ENCODE measurements around the gene CDHR5. TPM values are rescaled to one million over a fixed set of nuclear protein-coding genes. Genes with fewer than 3 reads are reported as not detected.

Gene CDHR5
- polyA plus RNA-seq, 1 of the 3 experiments (the other 2 are of a cell fraction): not detected

- H3K9me2 ChIP-seq: no peaks in the 10 kb centered on the region
- no peak overlapping the region for H3K4me3 ChIP-seq (ENCODE audit: low read depth in 2 of 2, low read length in 1 of 2)
- H3K27me3 ChIP-seq (ENCODE audit: insufficient read depth): no peaks in the 10 kb centered on the region
- H3K36me3 ChIP-seq (replicated peaks in 1 of 2; ENCODE audit: control insufficient read depth in 1 of 2, insufficient read depth in 2 of 2, low read length in 1 of 2): peaks cover 38 to 91% of the 10 kb centered on the region in 2 experiments
- POLR2A ChIA-PET: interaction anchor here (1.2 kb wide), 1 partner anchor 23 kb away, joined by 3 read pairs; no protein-coding TSS in a partner anchor
- H3K4me2 ChIP-seq: no peak overlapping the region
- no peak overlapping the region for H2AFZ ChIP-seq (ENCODE audit: low read depth)
- peaks cover 7% of the 10 kb centered on the region; the same call in 1 of the 2 replicates for H3K79me2 ChIP-seq (ENCODE audit: insufficient read depth)
- TF ChIP-seq CHD2 (IDR thresholded peaks at IDR 0.05; ENCODE audit: low read length, partially characterized antibody) (no peak), USF2 (IDR thresholded peaks at IDR 0.05; ENCODE audit: borderline replicate concordance, low read depth, low read length) (no peak), RCOR1 (IDR thresholded peaks at IDR 0.05; ENCODE audit: low read length) (no peak), SMC3 (IDR thresholded peaks at IDR 0.05; ENCODE audit: low read depth, low read length) (no peak), EP300 (IDR thresholded peaks at IDR 0.05; ENCODE audit: borderline replicate concordance in 1 of 2, low read depth in 1 of 2, low read length in 1 of 2) (no peak), NFIC (IDR thresholded peaks at IDR 0.05; ENCODE audit: borderline replicate concordance) (no peak), SIN3A (IDR thresholded peaks at IDR 0.05; ENCODE audit: borderline replicate concordance, low read depth, low read length) (no peak), TEAD4 (IDR thresholded peaks at IDR 0.05; ENCODE audit: borderline replicate concordance, insufficient read depth) (no peak)
- CTCF ChIA-PET: interaction anchor here (0.7 kb wide), 1 partner anchor 19 kb away, joined by 3 read pairs; no protein-coding TSS in a partner anchor
- peaks cover 4 to 14% of the 10 kb centered on the region in 2 experiments; a peak in 1 of 4 replicates for H3K4me1 ChIP-seq (ENCODE audit: control insufficient read depth in 1 of 2, insufficient read depth in 2 of 2, low read depth in 1 of 2, low read length in 1 of 2)
- peaks cover 29% of the 10 kb centered on the region for H4K20me1 ChIP-seq (ENCODE audit: insufficient read depth)
- H3K9me3 ChIP-seq: no peaks in the 10 kb centered on the region
- DNase-seq: no peak
- H3F3A ChIP-seq (replicated peaks; ENCODE audit: insufficient read depth): peaks cover 6% of the 10 kb centered on the region
- no peak overlapping the region for H3K27ac ChIP-seq (ENCODE audit: low read depth in 2 of 2, low read length in 1 of 2)
- 95% methylated on average over 18 of the region's 28 CpGs for WGBS (ENCODE audit: low lambda C conversion rate)
- H3K9ac ChIP-seq: no peak overlapping the region
Observed at GRCh38 chr11:608791-609251, 15.9 kb downstream of the CDHR5 start.

GRCh38 chr11:607971-608659, 16.6 kb downstream of the CDHR5 start:
- Histone ChIP-seq H3K9me3 (no peaks in the 10 kb centered on the region), H3K4me2 (no peak overlapping the region), H3K4me1 (ENCODE audit: control insufficient read depth in 1 of 2, insufficient read depth in 2 of 2, low read depth in 1 of 2, low read length in 1 of 2) (peaks cover 4 to 14% of the 10 kb centered on the region in 2 experiments; a peak in 1 of 4 replicates), H3K4me3 (ENCODE audit: low read depth in 2 of 2, low read length in 1 of 2) (no peak overlapping the region), H3K36me3 (replicated peaks in 1 of 2; ENCODE audit: control insufficient read depth in 1 of 2, insufficient read depth in 2 of 2, low read length in 1 of 2) (peaks cover 42 to 90% of the 10 kb centered on the region in 2 experiments), H3K27ac (ENCODE audit: low read depth in 2 of 2, low read length in 1 of 2) (no peak overlapping the region), H3K9ac (no peak overlapping the region), H4K20me1 (ENCODE audit: insufficient read depth) (peaks cover 26% of the 10 kb centered on the region), H3F3A (replicated peaks; ENCODE audit: insufficient read depth) (peaks cover 6% of the 10 kb centered on the region), H3K79me2 (ENCODE audit: insufficient read depth) (peaks cover 10% of the 10 kb centered on the region; the same call in 1 of the 2 replicates), H3K27me3 (ENCODE audit: insufficient read depth) (no peaks in the 10 kb centered on the region), H3K9me2 (no peaks in the 10 kb centered on the region), H2AFZ (ENCODE audit: low read depth) (no peak overlapping the region)
- ChIA-PET CTCF (interaction anchor here (0.7 kb wide), 2 partner anchors 20 to 119 kb away, joined by 3 read pairs; no protein-coding TSS in a partner anchor), POLR2A (interaction anchor here (0.6 to 1.6 kb wide), 3 partner anchors 7 to 89 kb away, joined by 3 read pairs; partner anchors contain the start of gene IRF7)
- TF ChIP-seq GABPA (IDR thresholded peaks at IDR 0.05; ENCODE audit: low read depth): no peak
- DNase-seq: no peak
- 96% methylated on average over 28 of the region's 45 CpGs for WGBS (ENCODE audit: low lambda C conversion rate)
